Activated T-cell treated with anti-CD3 and anti-CD28 coated beads, Interleukin-2, amount 50 U/mL, for 72 hours (primary cell): ENCODE measurements around the gene RHEB. TPM values are rescaled to one million over a fixed set of nuclear protein-coding genes. Genes with fewer than 3 reads are reported as not detected.
A peak's percentile ranks its signal among the peaks of the same experiment; 100 is the strongest.

ENCODE experiments used
- ATAC-seq, 2 donors: fragments of 150-1000 bp; cut with Tn5 transposase; replicated peaks in 1 of 2; 2 replicates each; pipeline ENCODE4 v1.10.0; 2021; ENCODE audit warnings: moderate library complexity in 2 of 2, mild to moderate bottlenecking in 1 of 2
- DNase-seq, 2 donors: peaks; one replicate each; pipeline ENCODE4 v3.0.0; 2021 to 2022; ENCODE audit warnings: mixed read lengths in 1 of 2
- H3K27ac Mint-ChIP-seq: one replicate; pipeline ENCODE4 v1.8.0; 2022; ENCODE audit warnings: mild to moderate bottlenecking, moderate library complexity, mixed read lengths
- H3K27me3 Mint-ChIP-seq: one replicate; pipeline ENCODE4 v1.8.0; 2022; ENCODE audit warnings: low read depth, mixed read lengths
- H3K36me3 Mint-ChIP-seq, 2 donors: one replicate each; pipeline ENCODE4 v1.8.0; 2022; ENCODE audit warnings: mixed read lengths in 2 of 2, mild to moderate bottlenecking in 1 of 2; ENCODE audit not compliant: insufficient read depth in 2 of 2
- H3K4me1 Mint-ChIP-seq: one replicate; pipeline ENCODE4 v1.8.0; 2022; ENCODE audit warnings: low read depth, mixed read lengths
- H3K4me3 Mint-ChIP-seq, 2 donors: one replicate each; pipeline ENCODE4 v1.8.0; 2022; ENCODE audit warnings: mild to moderate bottlenecking in 2 of 2, mixed read lengths in 2 of 2, moderate library complexity in 2 of 2
- H3K9me3 Mint-ChIP-seq, 2 donors: one replicate each; pipeline ENCODE4 v1.8.0; 2022; ENCODE audit warnings: mixed read lengths in 2 of 2
- total RNA-seq, 2 donors: library from RNA; stranded (reverse); gene quantifications; one replicate each; pipeline ENCODE4 v1.2.3, GENCODE V29; 2022

RHEB gene
- total RNA-seq, 2 donors from 2014 or later = 39.3 to 47.3 TPM

DNA sequence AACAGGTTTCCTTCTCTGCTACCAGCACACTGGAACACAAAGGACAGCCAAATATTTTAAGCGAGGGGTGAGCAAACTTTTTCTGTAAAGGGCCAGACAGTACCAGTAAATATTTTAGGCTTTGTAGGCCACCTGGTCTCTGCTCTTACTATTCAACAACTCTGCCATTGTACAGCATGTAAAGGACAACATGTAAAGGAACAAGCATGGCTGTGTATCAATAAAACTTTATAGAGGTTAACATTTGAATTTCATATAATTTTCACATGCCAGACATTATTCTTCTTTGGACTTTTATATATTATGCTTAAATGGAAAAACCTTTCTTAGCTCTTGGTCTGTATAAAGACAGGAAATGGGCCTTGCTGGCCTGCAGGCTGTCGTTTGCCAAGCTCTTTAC, 30.2 kb downstream of the RHEB start:
- Mint-ChIP-seq H3K36me3 (peaks cover 10 to 14% of the 10 kb centered on the region in 2 donors), H3K4me3 (no peak overlapping the region), H3K27ac (peak overlapping the region; percentile 82), H3K27me3 (no peaks in the 10 kb centered on the region), H3K9me3 (no peaks in the 10 kb centered on the region), H3K4me1 (peaks cover 35% of the 10 kb centered on the region)
- DNase-seq (no peak), ATAC-seq (no peak)

GRCh38 chr7:151488096-151488495, 31.6 kb downstream of the RHEB start:
- H3K36me3 Mint-ChIP-seq = peaks cover 12 to 16% of the 10 kb centered on the region in 2 donors
- H3K4me1 Mint-ChIP-seq = peaks cover 23% of the 10 kb centered on the region
- ATAC-seq (no peak), DNase-seq (no peak)
- H3K9me3 Mint-ChIP-seq = no peaks in the 10 kb centered on the region
- no peak overlapping the region for H3K27ac Mint-ChIP-seq
- no peaks in the 10 kb centered on the region for H3K27me3 Mint-ChIP-seq
- no peak overlapping the region for H3K4me3 Mint-ChIP-seq

GRCh38 chr7:151487228-151487627, 32.5 kb downstream of the RHEB start:
- no peak for ATAC-seq

GRCh38 chr7:151486074-151486473, 33.6 kb downstream of the RHEB start:
- DNase-seq (no peak), ATAC-seq (no peak)
- Mint-ChIP-seq H3K27me3 (no peaks in the 10 kb centered on the region), H3K4me3 (no peak overlapping the region), H3K27ac (peak overlapping the region; percentile 24), H3K9me3 (no peaks in the 10 kb centered on the region), H3K36me3 (peaks cover 12 to 22% of the 10 kb centered on the region in 2 donors), H3K4me1 (peaks cover 26% of the 10 kb centered on the region)

More at GRCh38 chr7:151487228-151487627, 32.5 kb downstream of the RHEB start:
- H3K9me3 Mint-ChIP-seq = no peaks in the 10 kb centered on the region
- H3K27ac Mint-ChIP-seq = no peak overlapping the region
- no peak for DNase-seq
- peaks cover 12 to 18% of the 10 kb centered on the region in 2 donors for H3K36me3 Mint-ChIP-seq
- H3K27me3 Mint-ChIP-seq = no peaks in the 10 kb centered on the region
- no peak overlapping the region for H3K4me3 Mint-ChIP-seq
- peaks cover 26% of the 10 kb centered on the region for H3K4me1 Mint-ChIP-seq

DNA sequence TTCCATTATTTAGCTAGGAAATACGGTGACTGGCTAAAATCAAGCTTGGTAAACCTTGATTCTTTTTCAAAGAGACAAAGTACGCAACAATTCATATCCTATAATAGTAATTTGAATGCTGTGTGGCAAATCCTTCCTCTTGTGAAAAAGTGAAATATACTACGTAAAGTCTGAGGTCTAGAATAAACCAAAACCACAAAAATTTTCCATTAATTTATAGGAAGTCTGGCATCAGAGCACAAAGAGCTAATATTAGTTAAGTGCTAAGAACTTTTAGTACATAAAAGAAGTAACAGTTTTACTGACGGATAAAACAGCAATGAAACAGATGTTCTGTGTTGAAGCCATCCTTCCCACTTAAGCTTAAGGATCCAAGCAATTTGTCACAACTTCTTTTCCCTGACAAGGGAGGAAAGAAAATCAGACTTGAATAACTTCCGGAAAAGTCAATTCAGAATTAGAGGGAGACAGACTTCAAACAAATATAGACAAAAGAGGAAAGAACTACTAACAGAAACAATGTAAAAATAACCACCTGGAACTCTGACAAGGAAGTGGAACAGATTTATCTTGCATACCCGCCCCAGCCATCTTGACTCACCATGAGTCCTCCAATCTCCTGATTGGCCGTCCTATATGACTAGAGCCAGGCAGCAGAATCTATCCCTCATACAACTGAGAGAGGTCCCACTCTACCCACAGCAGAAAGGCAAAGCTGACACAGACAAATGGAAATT, 34.6 kb downstream of the RHEB start:
- ATAC-seq = peak; percentile 45 to 76
- peak in 1 of 2 donors; percentile 11 for DNase-seq
- H3K27ac Mint-ChIP-seq = no peak overlapping the region

GRCh38 chr7:151483711-151483983, 36.0 kb downstream of the RHEB start:
- no peaks in the 10 kb centered on the region for H3K9me3 Mint-ChIP-seq
- no peak for DNase-seq
- peaks cover 26% of the 10 kb centered on the region for H3K4me1 Mint-ChIP-seq
- H3K27ac Mint-ChIP-seq = peak overlapping the region; percentile 74
- no peak overlapping the region for H3K4me3 Mint-ChIP-seq
- no peak for ATAC-seq
- peaks cover 9 to 13% of the 10 kb centered on the region in 2 donors for H3K36me3 Mint-ChIP-seq
- no peaks in the 10 kb centered on the region for H3K27me3 Mint-ChIP-seq

More for the DNA sequence above, 34.6 kb downstream of the RHEB start:
- Mint-ChIP-seq H3K4me1 (peaks cover 26% of the 10 kb centered on the region), H3K4me3 (no peak overlapping the region), H3K9me3 (no peaks in the 10 kb centered on the region), H3K36me3 (peaks cover 9 to 15% of the 10 kb centered on the region in 2 donors), H3K27me3 (no peaks in the 10 kb centered on the region)

- H3K4me3 Mint-ChIP-seq = no peak overlapping the region
- H3K27ac Mint-ChIP-seq = no peak overlapping the region
- peaks cover 26% of the 10 kb centered on the region for H3K4me1 Mint-ChIP-seq
- H3K36me3 Mint-ChIP-seq = peaks cover 9 to 13% of the 10 kb centered on the region in 2 donors
- DNase-seq (no peak), ATAC-seq (no peak)
- H3K9me3 Mint-ChIP-seq = no peaks in the 10 kb centered on the region
- no peaks in the 10 kb centered on the region for H3K27me3 Mint-ChIP-seq
These were observed 36.6 kb downstream of the RHEB start for GRCh38 chr7:151482883-151483710.

DNA sequence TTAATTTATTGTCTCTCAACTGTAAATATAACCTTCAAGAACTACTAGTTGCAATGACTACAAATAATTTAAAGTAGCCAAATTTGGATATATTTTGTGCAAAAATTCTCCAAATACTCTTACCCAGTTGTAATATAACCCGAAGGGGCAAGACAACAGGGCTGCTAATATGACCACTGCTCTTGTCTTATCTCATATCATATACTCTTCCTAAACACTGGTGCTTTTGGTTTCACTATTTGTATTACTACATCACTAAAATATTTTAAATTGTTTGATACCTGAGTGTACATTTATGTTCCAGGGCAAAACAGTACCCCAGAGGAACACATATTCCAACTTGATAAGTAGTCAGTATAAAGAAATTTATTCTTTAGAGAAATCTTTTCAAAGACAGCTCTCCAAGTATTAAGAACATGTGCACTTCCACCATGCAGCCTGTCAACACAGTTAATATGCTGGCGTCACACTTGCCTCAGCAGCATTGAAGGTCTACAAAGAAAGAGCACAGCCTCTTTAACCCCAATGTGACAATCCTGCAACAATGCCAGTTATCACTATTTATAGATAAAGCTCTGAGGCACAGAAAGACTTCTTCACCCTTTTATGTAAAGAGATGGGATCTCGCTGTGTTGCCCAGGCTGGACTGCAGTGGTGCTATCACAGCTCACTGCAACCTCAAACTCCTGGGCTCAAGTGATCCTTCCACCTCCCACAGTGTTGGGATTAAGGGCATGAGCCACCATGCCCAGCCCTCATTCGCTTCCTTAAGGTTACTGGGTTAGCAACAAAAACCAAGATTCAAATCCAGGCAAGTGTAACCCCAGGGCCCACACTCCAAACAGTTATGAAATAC, 37.8 kb downstream of the RHEB start:
- no peaks in the 10 kb centered on the region for H3K27me3 Mint-ChIP-seq
- H3K4me3 Mint-ChIP-seq = no peak overlapping the region
- H3K9me3 Mint-ChIP-seq = no peaks in the 10 kb centered on the region
- ATAC-seq (no peak), DNase-seq (no peak)
- H3K27ac Mint-ChIP-seq = peak overlapping the region; percentile 63
- H3K4me1 Mint-ChIP-seq = peaks cover 25% of the 10 kb centered on the region
- peaks cover 9 to 13% of the 10 kb centered on the region in 2 donors for H3K36me3 Mint-ChIP-seq

- H3K9me3 Mint-ChIP-seq = no peaks in the 10 kb centered on the region
- no peaks in the 10 kb centered on the region for H3K27me3 Mint-ChIP-seq
- H3K36me3 Mint-ChIP-seq = peaks cover 4 to 10% of the 10 kb centered on the region in 2 donors
- peaks cover 18% of the 10 kb centered on the region for H3K4me1 Mint-ChIP-seq
- H3K4me3 Mint-ChIP-seq = no peak overlapping the region
- DNase-seq = no peak
- no peak for ATAC-seq
- no peak overlapping the region for H3K27ac Mint-ChIP-seq
These were observed 41.8 kb downstream of the RHEB start for GRCh38 chr7:151477867-151478266.

DNA sequence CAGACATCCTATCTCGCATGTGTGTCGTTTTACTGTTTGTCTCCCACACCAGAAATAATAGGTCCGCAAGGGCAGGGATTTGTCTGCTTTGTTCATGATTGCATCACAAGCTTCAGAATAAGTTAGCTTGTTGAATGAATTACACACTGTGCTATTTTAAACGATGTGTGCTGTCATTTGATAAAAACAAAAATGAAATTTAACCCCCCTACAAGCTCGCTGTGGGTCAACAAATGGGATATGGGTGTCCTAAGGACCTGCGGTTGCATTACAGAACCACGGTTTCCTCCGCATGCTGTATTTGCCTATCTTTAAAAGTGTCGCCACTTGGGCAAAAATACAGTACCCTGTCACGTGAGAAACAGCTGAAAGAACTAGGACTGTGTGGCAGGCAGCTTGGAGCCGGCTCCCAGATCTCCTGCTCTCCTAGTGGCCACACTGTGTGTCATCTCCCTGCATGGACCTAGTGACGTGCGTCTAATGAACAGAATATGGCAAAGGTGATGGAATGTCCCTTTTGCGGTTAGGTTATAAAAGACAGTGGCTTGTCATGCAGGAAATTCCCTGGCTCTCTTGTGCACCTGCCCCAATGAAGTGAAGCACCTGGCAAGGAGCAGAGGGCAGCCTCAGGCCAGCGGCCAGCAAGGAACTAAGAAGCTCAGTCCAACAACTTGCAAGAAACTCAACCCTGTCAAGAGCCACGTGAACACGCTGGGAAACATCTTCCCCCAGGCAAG, 46.9 kb downstream of the RHEB start:
- no peaks in the 10 kb centered on the region for H3K27me3 Mint-ChIP-seq
- no peaks in the 10 kb centered on the region for H3K9me3 Mint-ChIP-seq
- H3K4me1 Mint-ChIP-seq = peaks cover 47% of the 10 kb centered on the region
- H3K27ac Mint-ChIP-seq = no peak overlapping the region
- DNase-seq (no peak), ATAC-seq (no peak)
- peak overlapping the region; percentile 12 to 56 for H3K4me3 Mint-ChIP-seq
- H3K36me3 Mint-ChIP-seq = peaks cover 18 to 43% of the 10 kb centered on the region in 2 donors

- Mint-ChIP-seq H3K36me3 (peaks cover 23 to 48% of the 10 kb centered on the region in 2 donors), H3K27me3 (no peaks in the 10 kb centered on the region), H3K9me3 (no peaks in the 10 kb centered on the region), H3K4me1 (peaks cover 47% of the 10 kb centered on the region), H3K4me3 (no peak overlapping the region), H3K27ac (no peak overlapping the region)
- ATAC-seq (no peak), DNase-seq (no peak)
These were observed 49.0 kb downstream of the RHEB start for GRCh38 chr7:151470711-151471110.

- no peak overlapping the region for H3K4me3 Mint-ChIP-seq
These were observed 50.4 kb downstream of the RHEB start for GRCh38 chr7:151469281-151469680.

More at GRCh38 chr7:151469281-151469680, 50.4 kb downstream of the RHEB start:
- no peaks in the 10 kb centered on the region for H3K9me3 Mint-ChIP-seq
- peaks cover 47% of the 10 kb centered on the region for H3K4me1 Mint-ChIP-seq
- peak overlapping the region; percentile 14 for H3K27ac Mint-ChIP-seq
- DNase-seq (no peak), ATAC-seq (no peak)
- no peaks in the 10 kb centered on the region for H3K27me3 Mint-ChIP-seq
- peaks cover 23 to 45% of the 10 kb centered on the region in 2 donors for H3K36me3 Mint-ChIP-seq
